Upper lobe of right lung (tissue), 1 donor: Measurements from ENCODE around the gene NTM. TPM values are rescaled to one million over a fixed set of nuclear protein-coding genes. Genes with fewer than 3 reads are reported as not detected.

Experiments used
- ATAC-seq: fragments of 200-7000 bp; cut with Tn5 transposase; one replicate; pipeline ENCODE4 v1.9.1; 2020; ENCODE audit warnings: mild to moderate bottlenecking, moderate library complexity
- DNase-seq: peaks from one replicate; pipeline ENCODE4 v3.0.0-alpha.2; 2020
- H3K27ac ChIP-seq: fragments of 200-600 bp; one replicate; pipeline ENCODE4 v1.8.0; 2022
- H3K27me3 ChIP-seq: fragments of 200-600 bp; one replicate; pipeline ENCODE4 v1.8.0; 2022; ENCODE audit warnings: mild to moderate bottlenecking
- H3K36me3 ChIP-seq: fragments of 200-600 bp; one replicate; pipeline ENCODE4 v1.8.0; 2022
- H3K4me1 ChIP-seq: fragments of 200-600 bp; one replicate; pipeline ENCODE4 v1.8.0; 2022
- H3K4me3 ChIP-seq: fragments of 200-600 bp; one replicate; pipeline ENCODE4 v1.8.0; 2022; ENCODE audit warnings: mild to moderate bottlenecking
- H3K9me3 ChIP-seq: fragments of 200-600 bp; one replicate; pipeline ENCODE4 v1.8.0; 2022
- CTCF ChIP-seq: fragments of 200-600 bp; IDR thresholded peaks from one replicate; pipeline ENCODE4 v1.8.0; 2022; ENCODE audit warnings: antibody characterized with exemption
- intact Hi-C: fragments of 100-400 bp; cut with DNase I; formaldehyde crosslinking; loops from one replicate; pipeline ENCODE4 v1.11.0; 2022
- total RNA-seq: library from RNA; stranded (reverse); fragmentation: NEBNext Ultra II Directional; extraction: Animal tissue kit (Norgen Biotek cat#: 25700); gene quantifications from one replicate; pipeline ENCODE4 v1.2.1, GENCODE V29; 2021
- donor health status: DM: no; HTN: yes; CAD: no; lungs with severe emphysema.

Gene NTM
- total RNA-seq, 1 donor from 2014 or later = 3.7 TPM

- ATAC-seq = no peak
- Histone ChIP-seq H3K4me1 (no peaks in the 10 kb centered on the region), H3K27ac (no peak overlapping the region), H3K27me3 (peaks cover under 1% of the 10 kb centered on the region), H3K4me3 (no peak overlapping the region), H3K9me3 (no peaks in the 10 kb centered on the region), H3K36me3 (no peaks in the 10 kb centered on the region)
- intact Hi-C loops = no loop called here
- no peak for DNase-seq
- no peak for TF ChIP-seq CTCF
These were observed 288.0 kb downstream of the NTM start for GRCh38 chr11:131658414-131658813.

GRCh38 chr11:131658952-131659351 is 288.5 kb downstream of the NTM start:
- no peak for TF ChIP-seq CTCF
- no peak overlapping the region for H3K4me3 ChIP-seq
- H3K9me3 ChIP-seq = no peaks in the 10 kb centered on the region
- H3K4me1 ChIP-seq = no peaks in the 10 kb centered on the region
- ATAC-seq (no peak), DNase-seq (no peak)
- no peaks in the 10 kb centered on the region for H3K27me3 ChIP-seq
- H3K36me3 ChIP-seq = no peaks in the 10 kb centered on the region
- H3K27ac ChIP-seq = no peak overlapping the region
- intact Hi-C loops = no loop called here

GRCh38 chr11:131659931-131660330 is 289.5 kb downstream of the NTM start:
- H3K36me3 ChIP-seq = no peaks in the 10 kb centered on the region
- no peak overlapping the region for H3K4me3 ChIP-seq
- DNase-seq (no peak), ATAC-seq (no peak)
- intact Hi-C loops = no loop called here
- no peak for TF ChIP-seq CTCF
- H3K27ac ChIP-seq = no peak overlapping the region
- H3K27me3 ChIP-seq = no peaks in the 10 kb centered on the region
- H3K4me1 ChIP-seq = no peaks in the 10 kb centered on the region
- H3K9me3 ChIP-seq = no peaks in the 10 kb centered on the region

DNA sequence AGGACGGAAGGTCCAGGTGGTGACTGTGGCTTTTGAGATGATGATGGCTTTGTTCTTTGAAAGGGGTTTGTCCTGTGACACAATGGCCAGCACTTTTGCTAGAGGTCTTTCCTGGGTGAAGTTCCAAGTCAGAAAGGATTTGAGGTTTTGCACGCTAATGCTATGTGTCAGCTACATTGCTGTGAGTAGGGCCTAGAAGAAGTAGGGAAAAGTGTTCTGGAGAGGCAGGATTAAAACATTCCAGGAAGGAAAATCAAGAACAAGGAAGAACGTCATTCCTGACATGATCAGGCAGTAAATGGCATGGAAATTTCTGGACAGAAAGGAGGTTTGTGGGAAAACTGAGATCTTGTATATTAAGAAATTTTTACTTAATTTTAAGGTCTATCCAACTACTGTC is 290.7 kb downstream of the NTM start:
- H3K4me3 ChIP-seq = no peak overlapping the region
- H3K27me3 ChIP-seq = no peaks in the 10 kb centered on the region
- intact Hi-C loops = no loop called here
- no peak overlapping the region for H3K27ac ChIP-seq
- no peaks in the 10 kb centered on the region for H3K36me3 ChIP-seq
- no peak for DNase-seq
- no peak for TF ChIP-seq CTCF
- H3K9me3 ChIP-seq = no peaks in the 10 kb centered on the region
- ATAC-seq = no peak
- no peaks in the 10 kb centered on the region for H3K4me1 ChIP-seq

GRCh38 chr11:131662317-131662972 is 292.0 kb downstream of the NTM start:
- ATAC-seq = no peak
- Histone ChIP-seq H3K27ac (no peak overlapping the region), H3K4me3 (no peak overlapping the region), H3K36me3 (no peaks in the 10 kb centered on the region), H3K9me3 (no peaks in the 10 kb centered on the region), H3K27me3 (peaks cover 6% of the 10 kb centered on the region), H3K4me1 (no peaks in the 10 kb centered on the region)
- intact Hi-C loops = no loop called here
- DNase-seq = no peak
- TF ChIP-seq CTCF = no peak

GRCh38 chr11:131662993-131663392 is 292.6 kb downstream of the NTM start:
- TF ChIP-seq CTCF = no peak
- ATAC-seq = no peak
- intact Hi-C loops = no loop called here
- DNase-seq = no peak
- Histone ChIP-seq H3K4me1 (no peaks in the 10 kb centered on the region), H3K4me3 (no peak overlapping the region), H3K36me3 (no peaks in the 10 kb centered on the region), H3K9me3 (no peaks in the 10 kb centered on the region), H3K27ac (no peak overlapping the region), H3K27me3 (peaks cover 6% of the 10 kb centered on the region)
